HEK293 (cell line): ENCODE data around the gene BAG5.

Experiments
- GLIS1 ChIP-seq: fragments of 450-650 bp; formaldehyde crosslinking; IDR thresholded peaks from 2 replicates; pipeline ENCODE4 v1.5.1; 2016; ENCODE audit warnings: missing biosample characterization, missing genetic modification characterization
- GLIS2 ChIP-seq: fragments of 450-650 bp; formaldehyde crosslinking; IDR thresholded peaks from 2 replicates; pipeline ENCODE4 v1.5.1; 2016; ENCODE audit warnings: missing biosample characterization, missing genetic modification characterization
- KLF10 ChIP-seq: fragments of 450-650 bp; IDR thresholded peaks from 2 replicates; pipeline ENCODE4 v1.5.1; 2018; ENCODE audit warnings: missing biosample characterization, mild to moderate bottlenecking, missing genetic modification characterization
- RBAK ChIP-seq: fragments of 450-650 bp; formaldehyde crosslinking; IDR thresholded peaks from 2 replicates; pipeline ENCODE4 v1.5.1; 2016; ENCODE audit warnings: missing biosample characterization, missing genetic modification characterization
- YY2 ChIP-seq: fragments of 450-650 bp; formaldehyde crosslinking; IDR thresholded peaks from 2 replicates; pipeline ENCODE4 v1.5.1; 2016; ENCODE audit warnings: missing biosample characterization, missing genetic modification characterization
- ZBTB7A ChIP-seq: fragments of 450-650 bp; formaldehyde crosslinking; IDR thresholded peaks from 2 replicates; pipeline ENCODE4 v1.5.1; 2016; ENCODE audit warnings: low read depth, missing biosample characterization, missing genetic modification characterization
- ZNF133 ChIP-seq: fragments of 450-650 bp; formaldehyde crosslinking; IDR thresholded peaks from 2 replicates; pipeline ENCODE4 v1.5.1; 2016; ENCODE audit warnings: missing biosample characterization, missing genetic modification characterization
- ZNF138 ChIP-seq: fragments of 450-650 bp; formaldehyde crosslinking; IDR thresholded peaks from 2 replicates; pipeline ENCODE4 v1.5.1; 2016; ENCODE audit warnings: missing biosample characterization, missing genetic modification characterization, borderline replicate concordance
- ZNF202 ChIP-seq: fragments of 450-650 bp; formaldehyde crosslinking; IDR thresholded peaks from 2 replicates; pipeline ENCODE4 v1.5.1; 2016; ENCODE audit warnings: missing biosample characterization, missing genetic modification characterization, borderline replicate concordance
- ZNF248 ChIP-seq: fragments of 450-650 bp; formaldehyde crosslinking; IDR thresholded peaks from 2 replicates; pipeline ENCODE4 v1.5.1; 2017; ENCODE audit warnings: missing biosample characterization, missing genetic modification characterization
- ZNF280C ChIP-seq: fragments of 450-650 bp; formaldehyde crosslinking; IDR thresholded peaks from 2 replicates; pipeline ENCODE4 v1.5.1; 2016; ENCODE audit warnings: missing biosample characterization, missing genetic modification characterization
- ZNF311 ChIP-seq: fragments of 450-650 bp; formaldehyde crosslinking; IDR thresholded peaks from 2 replicates; pipeline ENCODE4 v1.5.1; 2017; ENCODE audit warnings: missing biosample characterization, missing genetic modification characterization, borderline replicate concordance
- ZNF324 ChIP-seq: fragments of 450-650 bp; formaldehyde crosslinking; IDR thresholded peaks from 2 replicates; pipeline ENCODE4 v1.5.1; 2016; ENCODE audit warnings: missing biosample characterization, missing genetic modification characterization
- ZNF513 ChIP-seq: fragments of 450-650 bp; IDR thresholded peaks from 2 replicates; pipeline ENCODE4 v1.5.1; 2018; ENCODE audit warnings: missing biosample characterization, missing genetic modification characterization
- ZNF514 ChIP-seq: fragments of 450-650 bp; formaldehyde crosslinking; IDR thresholded peaks from 2 replicates; pipeline ENCODE4 v1.5.1; 2016; ENCODE audit warnings: missing biosample characterization, missing genetic modification characterization
- ZNF561 ChIP-seq: fragments of 450-650 bp; IDR thresholded peaks from 2 replicates; pipeline ENCODE4 v1.5.1; 2018; ENCODE audit warnings: missing biosample characterization, missing genetic modification characterization, borderline replicate concordance
- ZNF596 ChIP-seq: fragments of 450-650 bp; IDR thresholded peaks from 2 replicates; pipeline ENCODE4 v1.5.0; 2018; ENCODE audit warnings: missing biosample characterization, mild to moderate bottlenecking, missing genetic modification characterization, moderate library complexity
- ZNF600 ChIP-seq: fragments of 450-650 bp; formaldehyde crosslinking; IDR thresholded peaks from 2 replicates; pipeline ENCODE4 v1.5.1; 2016; ENCODE audit warnings: missing biosample characterization, missing genetic modification characterization
- ZNF701 ChIP-seq: fragments of 450-650 bp; formaldehyde crosslinking; IDR thresholded peaks from 2 replicates; pipeline ENCODE4 v1.5.1; 2016; ENCODE audit warnings: missing biosample characterization, missing genetic modification characterization
- ZNF707 ChIP-seq: fragments of 450-650 bp; formaldehyde crosslinking; IDR thresholded peaks from 2 replicates; pipeline ENCODE4 v1.5.1; 2016; ENCODE audit warnings: missing biosample characterization, missing genetic modification characterization
- ZNF830 ChIP-seq: fragments of 450-650 bp; IDR thresholded peaks from 2 replicates; pipeline ENCODE4 v1.5.0; 2018; ENCODE audit warnings: missing biosample characterization, missing genetic modification characterization, low read depth, mild to moderate bottlenecking, moderate library complexity
- TF ChIP-seq, protein P1 (sequence below): fragments of 450-650 bp; formaldehyde crosslinking; IDR thresholded peaks from 2 replicates; pipeline ENCODE4 v1.5.1; 2016; ENCODE audit warnings: missing biosample characterization, missing genetic modification characterization
- TF ChIP-seq, protein P2 (sequence below): fragments of 450-650 bp; formaldehyde crosslinking; IDR thresholded peaks from 2 replicates; pipeline ENCODE4 v1.5.1; 2016; ENCODE audit warnings: missing biosample characterization, missing genetic modification characterization
- TF ChIP-seq, protein P3 (sequence below): fragments of 450-650 bp; formaldehyde crosslinking; IDR thresholded peaks from 2 replicates; pipeline ENCODE4 v1.5.1; 2017; ENCODE audit warnings: missing biosample characterization, missing genetic modification characterization
- TF ChIP-seq, protein P4 (sequence below): fragments of 450-650 bp; formaldehyde crosslinking; conservative IDR thresholded peaks from 2 replicates; pipeline ENCODE4 v1.5.1; 2016; ENCODE audit warnings: low read depth, missing biosample characterization, missing genetic modification characterization
- TF ChIP-seq, protein P5 (sequence below): fragments of 450-650 bp; formaldehyde crosslinking; IDR thresholded peaks from 2 replicates; pipeline ENCODE4 v1.5.1; 2016; ENCODE audit warnings: missing biosample characterization, missing genetic modification characterization

Gene BAG5

DNA sequence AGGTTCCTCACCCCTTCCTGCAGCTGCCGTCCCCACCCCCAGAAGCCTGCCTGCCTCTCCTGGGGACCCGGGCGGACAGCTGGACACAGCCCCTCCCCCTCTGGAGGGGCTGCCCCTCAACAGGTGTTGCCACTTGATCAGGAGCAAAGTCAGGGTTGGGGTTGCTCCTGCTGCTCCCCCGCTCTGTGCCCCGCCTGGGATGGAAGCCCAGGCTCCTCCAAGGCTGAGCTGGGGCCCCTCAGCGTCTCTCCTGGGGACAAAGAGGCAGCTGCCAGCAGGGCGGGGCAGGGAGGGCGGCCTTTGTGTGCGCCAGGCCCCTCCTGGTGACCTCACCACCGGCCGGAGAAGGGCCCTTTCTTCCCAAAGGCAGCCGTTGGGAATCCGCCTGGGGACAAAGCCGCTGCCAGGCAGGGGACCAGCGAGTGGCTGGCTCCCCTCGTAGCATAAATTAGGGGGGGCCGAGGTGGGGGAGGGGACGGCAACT, 19.8 kb downstream of the BAG5 start (continued):
- no peak for TF ChIP-seq ZNF138 (tag by site-specific recombination)
- no peak for TF ChIP-seq ZNF830 (tag by site-specific recombination)
- no peak for TF ChIP-seq RBAK (tag by site-specific recombination)
- TF ChIP-seq ZNF311 (tag by site-specific recombination) = no peak
- TF ChIP-seq ZNF202 = no peak
- peak; percentile 10; the same call in 1 of the 2 replicates for TF ChIP-seq GLIS2 (tag by site-specific recombination)
- TF ChIP-seq ZNF561 (tag by site-specific recombination) = no peak
- TF ChIP-seq, protein P1, sequence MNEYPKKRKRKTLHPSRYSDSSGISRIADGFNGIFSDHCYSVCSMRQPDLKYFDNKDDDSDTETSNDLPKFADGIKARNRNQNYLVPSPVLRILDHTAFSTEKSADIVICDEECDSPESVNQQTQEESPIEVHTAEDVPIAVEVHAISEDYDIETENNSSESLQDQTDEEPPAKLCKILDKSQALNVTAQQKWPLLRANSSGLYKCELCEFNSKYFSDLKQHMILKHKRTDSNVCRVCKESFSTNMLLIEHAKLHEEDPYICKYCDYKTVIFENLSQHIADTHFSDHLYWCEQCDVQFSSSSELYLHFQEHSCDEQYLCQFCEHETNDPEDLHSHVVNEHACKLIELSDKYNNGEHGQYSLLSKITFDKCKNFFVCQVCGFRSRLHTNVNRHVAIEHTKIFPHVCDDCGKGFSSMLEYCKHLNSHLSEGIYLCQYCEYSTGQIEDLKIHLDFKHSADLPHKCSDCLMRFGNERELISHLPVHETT = no peak
- TF ChIP-seq, protein P2, sequence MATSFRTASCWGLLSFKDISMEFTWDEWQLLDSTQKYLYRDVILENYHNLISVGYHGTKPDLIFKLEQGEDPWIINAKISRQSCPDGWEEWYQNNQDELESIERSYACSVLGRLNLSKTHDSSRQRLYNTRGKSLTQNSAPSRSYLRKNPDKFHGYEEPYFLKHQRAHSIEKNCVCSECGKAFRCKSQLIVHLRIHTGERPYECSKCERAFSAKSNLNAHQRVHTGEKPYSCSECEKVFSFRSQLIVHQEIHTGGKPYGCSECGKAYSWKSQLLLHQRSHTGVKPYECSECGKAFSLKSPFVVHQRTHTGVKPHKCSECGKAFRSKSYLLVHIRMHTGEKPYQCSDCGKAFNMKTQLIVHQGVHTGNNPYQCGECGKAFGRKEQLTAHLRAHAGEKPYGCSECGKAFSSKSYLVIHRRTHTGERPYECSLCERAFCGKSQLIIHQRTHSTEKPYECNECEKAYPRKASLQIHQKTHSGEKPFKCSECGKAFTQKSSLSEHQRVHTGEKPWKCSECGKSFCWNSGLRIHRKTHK (tag by site-specific recombination) = no peak
- TF ChIP-seq ZNF600 = no peak
- TF ChIP-seq, protein P3, sequence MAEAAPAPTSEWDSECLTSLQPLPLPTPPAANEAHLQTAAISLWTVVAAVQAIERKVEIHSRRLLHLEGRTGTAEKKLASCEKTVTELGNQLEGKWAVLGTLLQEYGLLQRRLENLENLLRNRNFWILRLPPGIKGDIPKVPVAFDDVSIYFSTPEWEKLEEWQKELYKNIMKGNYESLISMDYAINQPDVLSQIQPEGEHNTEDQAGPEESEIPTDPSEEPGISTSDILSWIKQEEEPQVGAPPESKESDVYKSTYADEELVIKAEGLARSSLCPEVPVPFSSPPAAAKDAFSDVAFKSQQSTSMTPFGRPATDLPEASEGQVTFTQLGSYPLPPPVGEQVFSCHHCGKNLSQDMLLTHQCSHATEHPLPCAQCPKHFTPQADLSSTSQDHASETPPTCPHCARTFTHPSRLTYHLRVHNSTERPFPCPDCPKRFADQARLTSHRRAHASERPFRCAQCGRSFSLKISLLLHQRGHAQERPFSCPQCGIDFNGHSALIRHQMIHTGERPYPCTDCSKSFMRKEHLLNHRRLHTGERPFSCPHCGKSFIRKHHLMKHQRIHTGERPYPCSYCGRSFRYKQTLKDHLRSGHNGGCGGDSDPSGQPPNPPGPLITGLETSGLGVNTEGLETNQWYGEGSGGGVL (tag by site-specific recombination) = no peak
- no peak for TF ChIP-seq ZNF248 (tag by site-specific recombination)
- TF ChIP-seq ZNF324 (tag by site-specific recombination) = no peak
- no peak for TF ChIP-seq ZBTB7A (tag by site-specific recombination)
- TF ChIP-seq ZNF707 (tag by site-specific recombination) = no peak
- no peak for TF ChIP-seq ZNF514 (tag by site-specific recombination)
- TF ChIP-seq ZNF596 = no peak
- TF ChIP-seq, protein P4, sequence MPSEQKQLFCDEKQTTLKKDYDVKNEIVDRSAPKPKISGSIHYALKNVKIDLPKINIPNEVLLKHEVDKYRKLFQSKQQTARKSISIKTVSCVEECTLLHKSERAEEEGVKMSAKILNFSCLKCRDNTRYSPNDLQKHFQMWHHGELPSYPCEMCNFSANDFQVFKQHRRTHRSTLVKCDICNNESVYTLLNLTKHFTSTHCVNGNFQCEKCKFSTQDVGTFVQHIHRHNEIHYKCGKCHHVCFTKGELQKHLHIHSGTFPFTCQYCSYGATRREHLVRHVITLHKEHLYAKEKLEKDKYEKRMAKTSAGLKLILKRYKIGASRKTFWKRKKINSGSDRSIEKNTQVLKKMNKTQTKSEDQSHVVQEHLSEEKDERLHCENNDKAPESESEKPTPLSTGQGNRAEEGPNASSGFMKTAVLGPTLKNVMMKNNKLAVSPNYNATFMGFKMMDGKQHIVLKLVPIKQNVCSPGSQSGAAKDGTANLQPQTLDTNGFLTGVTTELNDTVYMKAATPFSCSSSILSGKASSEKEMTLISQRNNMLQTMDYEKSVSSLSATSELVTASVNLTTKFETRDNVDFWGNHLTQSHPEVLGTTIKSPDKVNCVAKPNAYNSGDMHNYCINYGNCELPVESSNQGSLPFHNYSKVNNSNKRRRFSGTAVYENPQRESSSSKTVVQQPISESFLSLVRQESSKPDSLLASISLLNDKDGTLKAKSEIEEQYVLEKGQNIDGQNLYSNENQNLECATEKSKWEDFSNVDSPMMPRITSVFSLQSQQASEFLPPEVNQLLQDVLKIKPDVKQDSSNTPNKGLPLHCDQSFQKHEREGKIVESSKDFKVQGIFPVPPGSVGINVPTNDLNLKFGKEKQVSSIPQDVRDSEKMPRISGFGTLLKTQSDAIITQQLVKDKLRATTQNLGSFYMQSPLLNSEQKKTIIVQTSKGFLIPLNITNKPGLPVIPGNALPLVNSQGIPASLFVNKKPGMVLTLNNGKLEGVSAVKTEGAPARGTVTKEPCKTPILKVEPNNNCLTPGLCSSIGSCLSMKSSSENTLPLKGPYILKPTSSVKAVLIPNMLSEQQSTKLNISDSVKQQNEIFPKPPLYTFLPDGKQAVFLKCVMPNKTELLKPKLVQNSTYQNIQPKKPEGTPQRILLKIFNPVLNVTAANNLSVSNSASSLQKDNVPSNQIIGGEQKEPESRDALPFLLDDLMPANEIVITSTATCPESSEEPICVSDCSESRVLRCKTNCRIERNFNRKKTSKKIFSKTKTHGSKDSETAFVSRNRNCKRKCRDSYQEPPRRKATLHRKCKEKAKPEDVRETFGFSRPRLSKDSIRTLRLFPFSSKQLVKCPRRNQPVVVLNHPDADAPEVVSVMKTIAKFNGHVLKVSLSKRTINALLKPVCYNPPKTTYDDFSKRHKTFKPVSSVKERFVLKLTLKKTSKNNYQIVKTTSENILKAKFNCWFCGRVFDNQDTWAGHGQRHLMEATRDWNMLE = no peak
- TF ChIP-seq YY2 (tag by site-specific recombination) = no peak
- TF ChIP-seq, protein P5, sequence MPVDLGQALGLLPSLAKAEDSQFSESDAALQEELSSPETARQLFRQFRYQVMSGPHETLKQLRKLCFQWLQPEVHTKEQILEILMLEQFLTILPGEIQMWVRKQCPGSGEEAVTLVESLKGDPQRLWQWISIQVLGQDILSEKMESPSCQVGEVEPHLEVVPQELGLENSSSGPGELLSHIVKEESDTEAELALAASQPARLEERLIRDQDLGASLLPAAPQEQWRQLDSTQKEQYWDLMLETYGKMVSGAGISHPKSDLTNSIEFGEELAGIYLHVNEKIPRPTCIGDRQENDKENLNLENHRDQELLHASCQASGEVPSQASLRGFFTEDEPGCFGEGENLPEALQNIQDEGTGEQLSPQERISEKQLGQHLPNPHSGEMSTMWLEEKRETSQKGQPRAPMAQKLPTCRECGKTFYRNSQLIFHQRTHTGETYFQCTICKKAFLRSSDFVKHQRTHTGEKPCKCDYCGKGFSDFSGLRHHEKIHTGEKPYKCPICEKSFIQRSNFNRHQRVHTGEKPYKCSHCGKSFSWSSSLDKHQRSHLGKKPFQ = no peak
- no peak for TF ChIP-seq KLF10 (tag by site-specific recombination)
- TF ChIP-seq ZNF133 (tag by site-specific recombination) = no peak
- no peak for TF ChIP-seq ZNF280C (tag by site-specific recombination)
- peak; percentile 75 for TF ChIP-seq GLIS1 (tag by site-specific recombination)
- no peak for TF ChIP-seq ZNF513
- no peak for TF ChIP-seq ZNF701 (tag by site-specific recombination)
